AG04450 (cell line): ENCODE results near the gene ADIPOR2. TPM values are rescaled to one million over a fixed set of nuclear protein-coding genes. Genes with fewer than 3 reads are reported as not detected.

Experiments
- CTCF ChIA-PET: fragments of 300-600, 350-600 bp; formaldehyde crosslinking; extraction: SDS; loops from one replicate; lab custom pipeline; 2022; ENCODE audit warnings: antibody characterized with exemption, inconsistent platforms; lab: Charles Lee
- POLR2A ChIA-PET: fragments of 350-600 bp; formaldehyde crosslinking; extraction: SDS; loops from one replicate; lab custom pipeline; 2021; ENCODE audit warnings: antibody characterized with exemption, inconsistent platforms; lab: Yijun Ruan, JAX
- DNase-seq: peaks from one replicate; pipeline ENCODE4 v3.0.0-alpha.2; 2011; ENCODE audit warnings: low read depth, low spot score
- H3K27ac ChIP-seq: one replicate; pipeline ENCODE4 v1.5.1; 2012; ENCODE audit warnings: low read depth, low read length, control low read depth
- H3K27me3 ChIP-seq: one replicate; pipeline ENCODE4 v1.6.0; 2012; ENCODE audit warnings: low read length; ENCODE audit not compliant: control insufficient read depth, insufficient read depth
- H3K4me3 ChIP-seq: 2 replicates; pipeline ENCODE4 v1.5.1; 2011; ENCODE audit warnings: mild to moderate bottlenecking, low read depth, low read length, control low read depth
- H3K9me3 ChIP-seq: 2 replicates; pipeline ENCODE4 v1.5.1; 2012; ENCODE audit warnings: low read length; ENCODE audit not compliant: control insufficient read depth, insufficient read depth
- CTCF ChIP-seq: IDR thresholded peaks from 2 replicates; pipeline ENCODE4 v1.5.1; 2011; ENCODE audit warnings: low read depth, low read length, control low read depth, inconsistent platforms
- polyA minus RNA-seq: library from RNA; depleted of rRNA, polyadenylated mRNA; stranded (reverse); fragments of >200 nt; gene quantifications from 2 replicates; pipeline ENCODE4 v1.2.3, GENCODE V29; 2011; rRNA and poly(A)+ RNA removed
- polyA plus RNA-seq: library from polyadenylated mRNA; depleted of rRNA; stranded (reverse); fragments of >200 nt; gene quantifications from 2 replicates; pipeline ENCODE4 v1.2.3, GENCODE V29; 2011; rRNA removed

Gene ADIPOR2
- polyA plus RNA-seq: 37.9 and 39.5 TPM in 2 replicates
- 24.0 and 31.4 TPM in 2 replicates for polyA minus RNA-seq

- Histone ChIP-seq H3K9me3 (no peaks in the 10 kb centered on the region; the same call in 1 of the 2 replicates), H3K27me3 (peaks cover 3% of the 10 kb centered on the region), H3K4me3 (peak within 1 kb of the TSS; percentile 86), H3K27ac (peak within 1 kb of the TSS; percentile 87)
- DNase-seq: peak; percentile 93
- POLR2A ChIA-PET: interaction anchor here (1.5 kb wide), 3 partner anchors 29 to 100 kb away, joined by 3 to 11 read pairs (median 5); no protein-coding TSS in a partner anchor
- CTCF ChIA-PET: interaction anchor here (0.6 to 1.3 kb wide), 4 partner anchors 37 to 249 kb away, joined by 3 read pairs; no protein-coding TSS in a partner anchor
- no peak for TF ChIP-seq CTCF
These were observed at the start of gene ADIPOR2 for GRCh38 chr12:1690578-1691122. ADIPOR2 (plus strand) TSS chr12:1691070; CDS start chr12:1754344, 63,274 bp downstream.

GRCh38 chr12:1642513-1642912 is 48.4 kb upstream of the ADIPOR2 start:
- Histone ChIP-seq H3K27me3 (no peaks in the 10 kb centered on the region), H3K27ac (no peak overlapping the region), H3K9me3 (no peaks in the 10 kb centered on the region), H3K4me3 (no peak overlapping the region)
- ChIA-PET CTCF (interaction anchor here (18.6 kb wide), 1 partner anchor 150 kb away, joined by 440 read pairs; no protein-coding TSS in a partner anchor), POLR2A (no interaction called here)
- TF ChIP-seq CTCF: no peak
- no peak for DNase-seq

- H3K27ac ChIP-seq: no peak overlapping the region
- H3K4me3 ChIP-seq: no peak overlapping the region
- no peak for TF ChIP-seq CTCF
- H3K9me3 ChIP-seq: no peaks in the 10 kb centered on the region
- DNase-seq: no peak
- ChIA-PET POLR2A (interaction anchor here (0.6 kb wide), 1 partner anchor 49 kb away, joined by 3 read pairs; no protein-coding TSS in a partner anchor), CTCF (interaction anchor here (1.2 to 18.6 kb wide), 3 partner anchors 10 to 149 kb away, joined by 3 to 440 read pairs (median 12); no protein-coding TSS in a partner anchor)
- no peaks in the 10 kb centered on the region for H3K27me3 ChIP-seq
These were observed 47.8 kb upstream of the ADIPOR2 start for GRCh38 chr12:1643043-1643442.

GRCh38 chr12:1643905-1644533 is 46.9 kb upstream of the ADIPOR2 start:
- ChIA-PET POLR2A (interaction anchor here (0.6 to 0.7 kb wide), 2 partner anchors 18 to 51 kb away, joined by 4 to 7 read pairs; no protein-coding TSS in a partner anchor), CTCF (interaction anchor here (0.6 to 18.6 kb wide), 7 partner anchors 9 to 526 kb away, joined by 3 to 440 read pairs (median 10); no protein-coding TSS in a partner anchor)
- H3K27me3 ChIP-seq: no peaks in the 10 kb centered on the region
- H3K4me3 ChIP-seq: no peak overlapping the region
- H3K9me3 ChIP-seq: no peaks in the 10 kb centered on the region
- no peak overlapping the region for H3K27ac ChIP-seq
- DNase-seq: no peak
- no peak for TF ChIP-seq CTCF
